Prostate gland (tissue), 2 donors: Measurements from ENCODE around the gene CDK5RAP2. TPM values are rescaled to one million over a fixed set of nuclear protein-coding genes. Genes with fewer than 3 reads are reported as not detected.
"Not testable (repeated sequence)": the region's sequence is repeated elsewhere in the genome, so short reads cannot be mapped to it uniquely, and the experiment has no call there.

Source experiments
- DNase-seq: peaks from one replicate; pipeline ENCODE4 v3.0.0-alpha.2; 2019; ENCODE audit warnings: low spot score
- H3K27ac ChIP-seq, 2 donors: fragments of 200-600 bp; sonication (generic); 2 replicates each; pipeline ENCODE4 v1.5.1; 2017 to 2019
- H3K27me3 ChIP-seq: fragments of 200-600 bp; sonication (generic); replicated peaks from 2 replicates; pipeline ENCODE4 v1.5.1; 2019; ENCODE audit not compliant: insufficient read depth
- H3K36me3 ChIP-seq, 2 donors: fragments of 200-600 bp; sonication (generic); 1 replicate in 1 of 2; 2 replicates in 1 of 2; pipeline versions ENCODE4 v1.5.1 to v1.8.1; 2017 to 2019
- H3K4me1 ChIP-seq: fragments of 200-600 bp; sonication (generic); replicated peaks from 2 replicates; pipeline ENCODE4 v1.5.1; 2019
- H3K4me3 ChIP-seq, 2 donors: fragments of 200-600 bp; sonication (generic); 2 replicates each; pipeline ENCODE4 v1.5.1; 2017 to 2019
- H3K9me3 ChIP-seq: fragments of 200-600 bp; sonication (generic); 2 replicates; pipeline ENCODE4 v1.5.1; 2017
- CTCF ChIP-seq, 4 experiments: fragments of 200-600 bp in 2 of 4; fragments of 450-650 bp in 2 of 4; sonication (generic) in 2 of 4; IDR thresholded peaks; 1 replicate in 3 of 4; 2 replicates in 1 of 4; pipeline ENCODE4 v1.5.1; 2016 to 2019; ENCODE audit warnings: antibody characterized with exemption in 4 of 4, mild to moderate bottlenecking in 2 of 4, moderate library complexity in 2 of 4
- POLR2A ChIP-seq: fragments of 450-650 bp; IDR thresholded peaks from one replicate; pipeline ENCODE4 v1.6.1; 2016; ENCODE audit warnings: antibody characterized with exemption, mild to moderate bottlenecking
- POLR2AphosphoS5 ChIP-seq: sonication (generic); formaldehyde crosslinking; IDR thresholded peaks from one replicate; pipeline ENCODE4 v1.6.1; 2017; ENCODE audit warnings: antibody characterized with exemption
- WGBS: methylation state at CpG from one replicate; pipeline ENCODE4 v1.1.5; 2018; 5-methylcytosine and 5-hydroxymethylcytosine counted together
- intact Hi-C: fragments of 100-400 bp; cut with DNase I; formaldehyde crosslinking; loops from one replicate; pipeline ENCODE4 v1.14.2; 2022
- total RNA-seq, 2 donors: library from RNA; depleted of rRNA; stranded (reverse); fragments of >200 nt; gene quantifications; one replicate each; pipeline ENCODE4 v1.1.0, GENCODE V29; 2016

The CDK5RAP2 gene
- total RNA-seq, 2 donors from 2014 or later: 48.6 to 54.1 TPM

- Histone ChIP-seq H3K9me3 (no peaks in the 10 kb centered on the region), H3K4me3 (no peak overlapping the region), H3K4me1 (no peaks in the 10 kb centered on the region), H3K36me3 (peaks cover 0 to 7% of the 10 kb centered on the region in 2 donors), H3K27me3 (no peaks in the 10 kb centered on the region), H3K27ac (no peak overlapping the region)
- intact Hi-C loops: no loop called here
- DNase-seq: no peak
- no peak for TF ChIP-seq POLR2AphosphoS5
- no peak for TF ChIP-seq CTCF (IDR thresholded peaks at IDR 0.05)
- TF ChIP-seq POLR2A: no peak
- 95% methylated on average over 1 of the region's 1 CpG for WGBS
These were observed 57.4 kb downstream of the CDK5RAP2 start for GRCh38 chr9:120522558-120522957.

- Histone ChIP-seq H3K36me3 (peaks cover 0 to 2% of the 10 kb centered on the region in 2 donors), H3K9me3 (no peaks in the 10 kb centered on the region), H3K4me3 (no peak overlapping the region), H3K27me3 (no peaks in the 10 kb centered on the region), H3K4me1 (no peaks in the 10 kb centered on the region), H3K27ac (no peak overlapping the region)
- no peak for TF ChIP-seq CTCF (IDR thresholded peaks at IDR 0.05)
- no peak for TF ChIP-seq POLR2A
- no peak for TF ChIP-seq POLR2AphosphoS5
- no peak for DNase-seq
- intact Hi-C loops: no loop called here
These were observed 57.9 kb downstream of the CDK5RAP2 start for GRCh38 chr9:120522032-120522431.

DNA sequence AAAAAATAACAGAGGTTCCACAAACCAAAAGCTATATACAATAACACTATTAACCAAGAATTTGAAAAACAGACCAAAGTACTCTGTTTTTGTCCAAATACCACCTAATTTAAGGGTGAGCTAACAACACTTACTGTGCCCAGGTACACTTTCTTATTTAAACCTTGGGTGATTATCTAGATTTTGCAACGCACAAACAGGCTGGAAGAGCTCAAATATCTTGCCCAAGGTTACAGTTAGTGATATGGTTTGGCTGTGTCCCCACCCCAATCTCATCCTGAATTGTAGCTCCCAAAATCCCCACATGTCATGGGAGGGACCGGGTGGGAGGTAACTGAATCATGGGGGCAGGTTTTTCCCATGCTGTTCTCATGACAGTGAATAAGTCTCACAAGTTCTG, 58.9 kb downstream of the CDK5RAP2 start:
- no peak overlapping the region for H3K4me3 ChIP-seq
- WGBS: 93% methylated on average over 2 of the region's 2 CpGs
- no peaks in the 10 kb centered on the region for H3K4me1 ChIP-seq
- H3K9me3 ChIP-seq: no peaks in the 10 kb centered on the region
- TF ChIP-seq POLR2A (no peak), CTCF (IDR thresholded peaks at IDR 0.05) (no peak), POLR2AphosphoS5 (no peak)
- H3K36me3 ChIP-seq: no peaks in the 10 kb centered on the region
- intact Hi-C loops: no loop called here
- DNase-seq: no peak
- H3K27me3 ChIP-seq: no peaks in the 10 kb centered on the region
- no peak overlapping the region for H3K27ac ChIP-seq

GRCh38 chr9:120515996-120516395, 64.0 kb downstream of the CDK5RAP2 start:
- H3K9me3 ChIP-seq, intact Hi-C loops, H3K4me1 ChIP-seq, H3K36me3 ChIP-seq, H3K4me3 ChIP-seq, DNase-seq, H3K27ac ChIP-seq, H3K27me3 ChIP-seq: not testable (repeated sequence)
- WGBS: 97% methylated on average over 4 of the region's 4 CpGs

DNA sequence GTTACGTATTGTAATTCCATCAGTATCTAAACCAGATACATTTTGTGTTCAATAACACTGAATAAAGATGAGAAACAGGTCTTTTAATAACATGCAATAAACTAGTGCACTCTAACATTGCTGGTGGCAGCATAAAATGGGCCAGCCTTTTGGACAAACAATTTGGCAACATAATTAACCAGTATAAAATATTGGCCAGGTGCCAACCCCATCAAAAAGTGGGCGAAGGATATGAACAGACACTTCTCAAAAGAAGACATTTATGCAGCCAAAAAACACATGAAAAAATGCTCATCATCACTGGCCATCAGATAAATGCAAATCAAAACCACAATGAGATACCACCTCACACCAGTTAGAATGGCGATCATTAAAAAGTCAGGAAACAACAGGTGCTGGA, 64.5 kb downstream of the CDK5RAP2 start:
- intact Hi-C loops, H3K9me3 ChIP-seq, H3K36me3 ChIP-seq, H3K4me3 ChIP-seq, H3K4me1 ChIP-seq, H3K27ac ChIP-seq, H3K27me3 ChIP-seq, DNase-seq: not testable (repeated sequence)
- 94% methylated on average over 3 of the region's 3 CpGs for WGBS

GRCh38 chr9:120514405-120514804, 65.6 kb downstream of the CDK5RAP2 start:
- H3K4me3 ChIP-seq: no peak overlapping the region
- no peak for DNase-seq
- WGBS: 78% methylated on average over 4 of the region's 4 CpGs
- H3K9me3 ChIP-seq: no peaks in the 10 kb centered on the region
- intact Hi-C loops: no loop called here
- no peak for TF ChIP-seq POLR2A
- no peak for TF ChIP-seq POLR2AphosphoS5
- no peak for TF ChIP-seq CTCF (IDR thresholded peaks at IDR 0.05)
- no peaks in the 10 kb centered on the region for H3K4me1 ChIP-seq
- H3K27me3 ChIP-seq: no peaks in the 10 kb centered on the region
- no peaks in the 10 kb centered on the region for H3K36me3 ChIP-seq
- no peak overlapping the region for H3K27ac ChIP-seq
